HG03159 (cell line): ENCODE measurements around the gene CD79B.
A peak's percentile ranks its signal among the peaks of the same experiment; 100 is the strongest.

Source experiments
- ATAC-seq: cut with Tn5 transposase; IDR thresholded peaks from one replicate; pipeline ENCODE4 v1.9.1; 2021; ENCODE audit warnings: mild to moderate bottlenecking, moderate library complexity; ENCODE audit not compliant: unreplicated experiment

Gene CD79B

DNA sequence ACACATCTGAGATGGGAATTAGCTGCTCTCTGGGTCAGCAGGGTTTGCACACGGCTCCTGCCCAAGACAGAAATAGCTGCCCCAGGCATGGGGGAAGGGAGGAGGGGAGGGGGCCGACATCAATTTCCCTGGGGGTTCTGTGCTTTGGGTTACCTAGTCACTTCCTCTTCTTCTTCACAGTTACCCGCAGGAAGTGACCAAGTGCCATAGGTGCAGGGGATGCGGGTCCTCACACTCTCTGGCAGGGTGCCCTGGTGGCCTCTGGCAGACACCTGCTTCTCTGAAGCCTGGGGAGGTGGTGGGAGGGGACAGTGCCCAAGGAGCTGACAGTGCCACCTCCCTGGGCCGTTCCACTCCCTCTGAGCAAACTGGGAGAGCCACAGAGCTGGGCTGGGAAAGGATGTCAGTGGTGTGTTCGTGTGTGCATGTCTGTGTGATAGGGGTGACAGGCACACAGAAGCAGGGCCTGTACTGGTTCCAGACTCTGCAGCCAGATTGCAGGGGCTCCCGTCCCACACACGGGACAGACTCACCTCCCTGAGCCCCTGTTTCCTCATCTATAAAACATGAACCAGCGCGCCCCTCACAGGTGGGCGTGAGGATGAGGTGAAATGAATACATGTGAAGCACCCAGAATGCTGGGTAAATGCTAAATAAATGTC is 22.4 kb upstream of the CD79B start:
- peak; percentile 67 for ATAC-seq

DNA sequence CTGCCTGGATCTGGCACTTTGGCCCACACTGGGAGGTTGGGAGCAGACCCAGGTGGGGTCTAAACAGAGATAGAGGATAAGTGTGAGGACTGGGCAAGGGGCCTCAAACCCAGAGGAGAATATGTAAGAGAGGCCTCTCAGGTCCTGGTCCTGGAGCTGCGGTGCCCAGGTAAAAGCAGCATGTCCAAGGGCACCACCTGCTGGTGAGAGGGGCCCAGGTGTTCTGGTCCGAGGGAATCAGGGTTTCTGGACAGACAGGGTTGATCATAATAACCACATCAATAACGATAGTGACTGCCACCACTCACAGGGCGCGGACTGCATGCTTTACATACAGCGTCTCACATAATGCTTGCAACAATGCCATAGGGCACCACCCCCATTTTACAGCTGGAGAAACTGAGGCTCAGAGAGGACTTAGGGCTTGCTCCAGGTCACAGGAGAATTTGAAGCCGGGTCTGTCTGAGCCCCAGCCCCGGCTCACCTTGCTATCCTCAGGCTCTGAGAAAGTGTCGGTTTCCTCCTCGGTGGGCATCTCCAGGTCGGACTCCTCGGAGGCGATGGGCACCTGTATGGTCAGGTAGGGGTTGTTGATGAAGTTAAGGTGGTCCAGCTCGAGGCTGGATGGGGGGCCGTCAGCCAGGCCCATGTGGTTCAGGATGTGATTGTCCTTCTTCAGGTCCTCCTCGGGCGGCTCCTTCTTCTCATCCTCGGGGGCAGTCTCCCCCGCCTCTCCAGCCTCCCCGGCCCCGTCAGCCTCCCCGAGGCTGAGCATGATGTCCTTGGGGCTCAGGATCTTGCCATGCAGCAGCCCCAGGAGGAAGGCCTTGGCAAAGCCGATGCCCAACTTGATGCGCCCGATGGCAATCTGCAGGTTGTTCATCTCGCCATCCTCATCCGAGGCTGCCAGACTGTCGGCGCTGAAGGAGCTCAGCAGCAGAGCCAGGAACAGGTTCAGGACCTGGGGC is 19.1 kb upstream of the CD79B start:
- ATAC-seq = no peak

DNA sequence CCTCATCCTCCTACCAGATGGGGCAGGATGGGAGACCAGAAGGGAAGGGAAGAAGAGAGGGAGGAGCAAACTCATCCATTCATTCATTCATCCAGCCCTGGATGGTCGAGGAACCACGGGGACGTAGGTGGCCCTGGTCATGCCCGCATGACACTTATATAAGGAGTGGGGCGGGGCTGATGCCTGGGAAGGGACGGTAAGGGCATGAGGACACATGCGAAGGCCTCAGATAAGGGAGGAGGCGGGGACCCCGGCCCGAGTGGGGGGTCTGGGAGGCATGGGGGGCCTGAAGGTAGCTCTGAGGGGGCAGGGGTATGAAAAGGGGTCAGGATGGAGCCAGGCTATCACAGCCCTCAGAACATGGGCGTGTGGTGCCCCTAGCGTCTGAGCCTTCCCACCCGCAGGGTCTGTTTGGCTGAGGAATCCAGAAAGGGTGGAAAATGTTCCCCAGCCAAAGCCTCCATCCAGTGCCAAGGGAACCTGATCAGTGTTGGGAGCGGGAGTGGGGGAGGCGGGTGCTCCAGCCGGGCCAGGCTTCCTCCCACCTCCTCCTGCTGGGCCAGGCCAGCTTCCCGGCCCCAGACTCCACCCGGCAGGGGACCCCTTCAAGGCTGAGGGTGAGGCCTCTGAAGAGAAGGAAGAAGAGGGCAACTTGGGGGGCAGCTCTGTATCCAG is 17.6 kb upstream of the CD79B start:
- ATAC-seq = no peak

DNA sequence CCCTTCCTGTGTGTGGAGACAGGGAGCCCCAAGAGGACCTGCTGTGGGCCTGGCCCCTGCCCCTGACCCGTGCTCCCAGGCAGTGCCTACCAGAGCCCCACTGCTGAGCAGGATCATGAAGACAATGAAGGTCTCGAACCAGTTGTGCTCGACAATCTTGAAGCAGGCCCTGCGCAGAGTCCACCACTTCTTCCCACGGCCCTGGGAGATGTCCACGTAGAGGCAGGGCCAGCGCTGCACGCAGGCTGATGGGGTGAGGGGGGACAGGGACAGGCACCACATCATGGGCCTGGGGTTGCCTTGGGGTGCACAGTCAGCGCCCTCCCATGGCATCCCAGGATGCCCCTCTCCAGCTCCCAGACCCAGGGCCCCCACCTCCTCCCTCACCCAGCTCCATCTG is 16.4 kb upstream of the CD79B start:
- ATAC-seq = no peak

DNA sequence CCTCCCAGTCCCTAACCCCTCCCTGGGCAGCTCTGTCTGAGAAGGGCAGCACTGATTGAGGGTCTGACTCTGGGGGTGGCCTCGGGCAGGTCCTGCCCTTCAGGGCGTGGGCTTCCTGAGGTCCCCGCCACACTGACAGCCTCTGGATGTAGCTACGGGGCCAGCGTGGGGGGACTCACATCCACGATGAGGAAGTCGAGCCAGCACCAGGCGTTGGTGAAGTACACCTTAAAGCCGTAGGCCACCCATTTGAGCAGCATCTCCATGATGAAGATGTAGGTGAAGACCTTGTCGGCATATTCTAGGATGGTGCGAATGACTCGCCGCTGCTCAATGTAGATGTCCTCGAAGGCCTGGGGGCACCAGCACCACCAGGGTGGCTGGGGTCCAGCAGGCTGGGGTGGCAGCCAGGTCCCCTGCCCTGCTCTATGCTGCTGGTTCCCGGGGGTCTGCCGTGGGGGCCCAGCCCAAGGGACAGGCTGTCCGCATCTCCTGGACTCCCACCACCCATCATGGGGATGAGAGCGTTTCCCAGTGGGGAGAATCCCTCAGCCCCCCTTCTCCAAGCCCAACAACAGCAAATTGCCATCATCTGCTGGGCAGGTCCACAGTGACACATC is 15.7 kb upstream of the CD79B start:
- no peak for ATAC-seq

DNA sequence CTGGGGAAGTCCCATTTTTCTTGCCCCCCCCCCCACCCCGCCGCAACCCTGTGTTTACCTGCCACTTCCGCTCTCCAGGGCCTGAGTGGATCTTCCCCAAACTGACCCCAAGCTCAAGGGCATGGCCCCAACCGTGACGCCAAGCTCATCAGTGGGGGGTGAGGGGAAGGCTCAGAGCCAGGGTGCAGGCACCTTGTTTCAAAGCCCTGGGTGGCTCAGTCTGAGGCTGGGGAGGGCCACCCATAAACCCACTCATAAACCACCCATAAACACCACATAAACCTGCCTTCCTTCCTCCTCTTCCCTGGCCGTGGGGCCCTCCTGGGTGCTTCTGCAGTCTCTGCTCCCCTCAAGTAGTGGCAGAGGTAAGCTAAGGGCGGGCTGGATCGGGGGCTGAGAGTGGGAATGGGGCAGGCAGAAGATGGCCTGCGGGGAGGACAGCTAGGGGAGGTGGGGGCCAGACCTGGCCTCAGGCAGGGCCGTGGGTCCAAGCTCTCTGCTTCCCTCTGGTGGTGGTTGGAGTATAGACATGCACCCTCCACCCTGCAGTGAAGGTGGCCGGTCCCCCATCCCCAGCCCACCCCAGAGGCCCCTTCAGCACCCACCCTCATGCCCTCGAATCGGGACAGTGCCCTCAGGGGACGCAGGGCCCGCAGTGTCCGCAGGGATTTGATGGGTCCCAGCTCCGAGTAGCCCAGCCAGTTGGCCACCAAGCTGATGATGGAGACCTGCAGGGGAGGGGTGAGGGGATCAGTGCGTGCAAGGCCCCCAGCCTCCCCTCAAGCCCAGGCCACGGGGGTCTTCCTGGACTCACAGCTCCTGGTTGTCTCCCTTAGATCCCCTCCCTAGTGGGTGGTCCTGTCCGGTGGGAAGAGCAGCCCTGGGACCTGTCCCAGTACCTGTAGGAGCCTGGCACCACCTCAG is 14.6 kb upstream of the CD79B start:
- ATAC-seq = no peak

DNA sequence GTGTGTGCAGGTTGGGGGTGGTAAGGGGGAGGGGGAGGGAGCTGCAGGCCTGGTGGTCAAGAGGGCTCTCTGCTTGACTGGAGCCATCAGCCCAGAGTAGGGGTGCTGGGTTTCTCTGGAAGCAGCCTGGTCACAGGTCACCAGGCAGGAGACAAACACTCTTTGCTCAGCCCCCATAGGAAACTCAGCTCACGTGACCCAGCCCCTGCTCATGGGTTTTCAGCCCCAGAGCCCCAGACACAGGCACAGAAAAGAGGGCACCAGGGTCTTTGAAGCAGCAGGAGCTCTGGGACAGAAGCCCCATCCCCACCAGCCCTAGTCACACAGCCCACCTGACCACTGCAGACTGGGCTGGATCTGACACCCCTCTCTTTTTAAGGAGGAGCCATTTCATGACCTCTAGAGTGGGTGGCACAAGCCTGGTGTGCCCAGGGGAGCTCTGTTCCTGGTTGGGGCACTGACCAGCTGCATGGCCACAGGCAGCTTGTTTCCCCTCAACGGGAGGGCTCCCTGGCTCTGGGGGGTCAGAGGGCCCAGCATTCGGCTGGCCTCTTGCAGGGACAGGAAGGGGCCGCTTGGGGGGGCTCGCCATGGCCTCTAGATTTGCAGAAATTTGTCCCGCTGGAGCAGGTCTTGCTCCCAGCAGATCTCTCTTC is 13.8 kb upstream of the CD79B start:
- ATAC-seq = peak; percentile 48

DNA sequence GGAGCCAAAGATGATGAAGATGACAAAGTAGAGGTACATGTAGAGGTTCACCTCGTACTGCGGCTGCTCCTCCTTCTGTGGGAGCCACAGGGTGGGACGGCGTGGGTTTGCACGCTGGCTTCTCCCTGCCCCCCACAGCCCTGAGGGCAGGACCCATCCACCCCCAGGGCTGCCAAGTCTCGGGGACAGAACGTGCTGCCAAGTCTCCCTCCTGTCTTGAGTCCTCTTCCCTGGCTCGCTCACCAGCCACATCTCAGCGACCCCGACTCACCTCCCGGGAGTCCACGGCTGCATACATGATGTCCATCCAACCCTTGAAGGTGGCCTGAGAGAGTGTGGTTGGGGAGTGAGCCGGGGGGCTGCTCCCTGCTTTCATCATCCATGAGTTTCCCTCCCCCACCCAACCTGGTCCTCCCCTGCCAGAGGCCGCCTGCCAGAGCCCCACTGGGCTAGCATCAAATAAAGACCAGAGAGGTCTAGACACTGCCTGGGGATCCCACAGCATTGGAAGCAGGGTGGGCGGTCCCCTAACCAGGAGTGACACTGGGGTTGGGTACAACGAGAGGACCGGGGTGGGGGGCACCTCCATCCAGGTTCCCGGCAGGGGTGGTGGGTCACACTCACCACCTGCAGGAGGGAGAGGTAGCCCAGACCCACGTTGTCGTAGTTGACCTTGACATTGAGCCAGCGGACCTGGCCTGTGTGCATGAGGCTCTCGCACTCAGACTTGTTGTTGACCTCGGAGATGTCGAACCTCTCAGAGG is 12.8 kb upstream of the CD79B start:
- ATAC-seq = no peak

DNA sequence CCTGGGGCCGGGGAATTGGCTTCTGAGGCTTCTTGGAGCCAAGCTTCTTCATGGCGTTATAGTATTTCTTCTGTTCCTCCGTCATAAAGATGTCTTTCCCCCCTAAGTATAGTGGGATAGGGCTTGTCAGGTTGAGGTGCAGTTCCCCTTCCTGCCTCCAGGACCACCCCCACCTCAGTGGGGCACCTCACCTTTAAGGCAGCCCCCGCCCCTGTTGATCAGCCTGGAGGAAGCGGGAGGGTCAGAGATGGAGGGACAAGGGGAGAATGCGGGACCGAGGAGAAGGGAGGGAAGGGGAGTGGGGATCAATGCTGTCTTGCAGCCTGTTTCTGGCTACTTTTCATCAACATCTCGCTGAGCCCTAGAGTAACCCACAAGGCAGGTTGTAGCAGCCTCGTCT is 11.6 kb upstream of the CD79B start:
- no peak for ATAC-seq

DNA sequence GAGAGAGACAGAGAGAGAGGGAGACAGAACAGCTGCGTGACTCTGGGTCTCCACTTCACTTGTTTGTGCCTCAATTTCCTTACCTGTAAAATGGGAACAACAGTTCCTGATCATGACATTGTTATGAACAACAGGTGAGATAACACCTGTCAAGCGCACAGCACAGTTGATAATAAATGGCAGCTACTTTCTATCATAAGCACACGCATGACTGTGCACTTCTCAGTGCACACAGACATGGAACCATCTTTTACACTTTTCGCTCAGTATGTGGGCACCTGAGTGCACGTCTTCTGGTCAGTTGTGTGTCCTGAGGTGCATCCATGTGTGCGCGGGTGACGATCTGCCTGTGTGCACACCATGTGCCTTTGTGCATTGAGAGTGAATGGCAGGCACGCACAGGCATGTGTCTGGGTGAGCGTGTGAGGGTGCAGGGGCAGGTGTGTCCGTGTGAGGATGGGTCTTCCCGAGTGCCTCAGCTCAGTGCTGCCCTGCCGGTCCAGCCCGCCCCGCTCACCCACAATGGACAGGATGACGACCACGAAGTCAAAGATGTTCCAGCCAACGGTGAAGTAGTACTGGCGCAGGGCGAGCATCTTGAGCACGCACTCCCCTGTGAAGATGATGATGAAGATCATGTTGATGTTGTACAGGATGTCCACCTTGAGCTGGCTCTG is 10.3 kb upstream of the CD79B start:
- ATAC-seq = no peak

DNA sequence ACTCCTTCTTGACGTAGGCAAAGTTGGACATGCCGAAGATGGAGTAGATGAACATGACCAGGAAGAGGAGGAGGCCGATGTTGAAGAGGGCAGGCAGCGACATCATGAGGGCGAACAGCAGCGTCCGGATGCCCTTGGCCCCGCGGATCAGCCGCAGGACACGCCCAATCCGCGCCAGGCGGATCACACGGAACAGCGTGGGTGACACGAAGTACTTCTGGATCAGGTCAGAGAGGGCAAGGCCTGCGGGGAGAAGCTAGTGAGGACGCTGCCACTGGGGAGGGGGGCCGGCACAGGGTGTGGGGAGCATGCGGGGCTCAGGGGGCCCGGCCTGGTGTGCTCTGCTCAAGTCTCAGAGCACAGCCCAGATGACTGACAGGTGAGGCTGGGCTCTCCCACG is 9.6 kb upstream of the CD79B start:
- ATAC-seq = no peak

DNA sequence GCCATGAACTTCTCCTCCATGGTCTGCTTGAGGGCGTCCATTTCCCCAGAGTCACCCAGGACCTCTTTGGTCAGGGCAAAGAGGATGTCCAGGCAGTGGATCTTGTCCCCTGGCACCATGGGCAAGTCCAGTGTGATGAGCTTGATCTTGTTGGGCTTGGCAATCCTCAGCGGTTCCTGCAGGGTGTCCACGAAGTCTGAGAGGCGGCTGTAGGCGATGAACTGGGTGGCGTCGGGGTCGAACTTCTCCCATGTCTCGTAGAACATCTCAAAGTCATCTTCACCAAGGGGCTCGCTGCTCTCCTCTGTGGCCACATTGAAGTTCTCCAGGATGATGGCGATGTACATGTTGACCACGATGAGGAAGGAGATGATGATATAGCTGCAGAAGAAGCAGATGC is 9.0 kb upstream of the CD79B start:
- ATAC-seq = no peak

DNA sequence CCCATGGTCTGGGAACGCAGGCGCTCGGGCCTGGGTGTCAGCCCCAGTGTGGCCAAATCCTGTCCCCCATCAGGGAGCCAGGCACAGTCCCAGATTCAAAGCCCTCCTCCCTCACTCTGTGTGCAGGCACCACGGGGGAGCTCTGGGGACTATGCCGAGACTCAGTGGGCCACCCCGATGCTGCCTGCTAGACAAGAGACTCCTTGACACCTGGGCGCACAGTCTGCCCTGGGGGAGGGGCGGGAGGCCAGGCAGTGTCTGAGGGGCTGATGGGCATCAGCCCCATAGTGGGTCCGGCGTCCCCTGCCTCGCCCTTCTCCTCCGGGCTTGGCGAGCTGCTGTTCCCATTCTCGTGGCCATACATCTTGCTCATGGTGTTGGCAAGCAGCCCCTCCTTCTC is 8.5 kb upstream of the CD79B start:
- no peak for ATAC-seq

DNA sequence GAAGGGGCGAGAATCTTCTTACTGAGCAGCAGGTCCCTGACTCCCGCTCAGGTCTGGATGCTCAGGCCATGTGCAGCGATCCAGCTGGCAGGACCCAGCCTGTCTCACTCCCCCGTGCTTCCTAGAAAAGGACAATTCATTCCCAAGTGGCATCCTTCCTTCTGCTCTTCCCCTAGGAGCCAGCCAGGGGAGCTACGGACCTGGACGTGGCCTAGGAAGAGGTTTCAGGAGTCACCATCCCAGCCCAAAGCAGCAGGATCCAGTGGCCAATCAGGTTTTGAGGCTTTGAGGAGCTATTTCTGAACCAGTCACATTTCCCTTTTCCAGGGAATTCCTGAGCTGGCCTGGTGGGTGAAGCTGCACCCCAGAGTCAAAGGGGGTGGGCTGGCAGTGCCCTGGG is 7.8 kb upstream of the CD79B start:
- ATAC-seq = no peak

DNA sequence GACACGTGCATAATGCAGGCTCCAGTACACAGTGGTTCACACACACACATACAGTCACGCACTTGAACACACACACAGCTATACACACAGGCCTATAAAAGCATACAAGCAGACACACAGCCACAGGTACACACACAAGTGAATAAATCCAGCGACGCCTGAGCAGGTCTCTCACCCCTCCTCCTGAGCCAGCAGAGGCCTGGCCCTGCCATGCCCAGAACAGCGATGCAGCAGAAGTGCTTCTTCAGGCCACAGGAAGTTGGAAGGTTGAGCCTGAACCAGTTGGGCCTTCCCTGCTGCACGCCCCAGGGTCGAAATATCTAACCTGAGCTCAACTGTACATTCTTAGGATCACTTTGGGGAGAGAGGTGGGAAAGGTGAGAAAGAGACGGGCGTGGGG is 7.3 kb upstream of the CD79B start:
- ATAC-seq = no peak

DNA sequence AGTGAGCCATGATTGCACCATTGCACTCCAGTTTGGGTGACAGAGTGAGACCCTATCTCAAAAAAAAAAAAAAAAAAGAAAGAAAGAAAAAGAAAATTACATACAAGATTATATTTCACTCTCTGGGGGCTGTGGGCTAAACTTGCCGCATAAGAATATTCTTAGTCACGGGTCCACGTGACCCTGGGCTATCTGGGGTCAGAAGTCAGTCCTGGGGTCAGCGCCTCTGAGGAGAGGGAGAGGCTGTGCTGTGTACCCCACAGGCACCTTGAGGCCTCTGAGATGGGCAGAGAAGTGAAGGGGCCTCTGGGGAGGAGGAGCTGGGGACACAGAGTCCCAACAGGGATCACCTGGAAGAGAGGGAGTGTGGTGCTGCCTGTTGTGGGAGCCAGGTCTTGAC is 5.8 kb upstream of the CD79B start:
- no peak for ATAC-seq

DNA sequence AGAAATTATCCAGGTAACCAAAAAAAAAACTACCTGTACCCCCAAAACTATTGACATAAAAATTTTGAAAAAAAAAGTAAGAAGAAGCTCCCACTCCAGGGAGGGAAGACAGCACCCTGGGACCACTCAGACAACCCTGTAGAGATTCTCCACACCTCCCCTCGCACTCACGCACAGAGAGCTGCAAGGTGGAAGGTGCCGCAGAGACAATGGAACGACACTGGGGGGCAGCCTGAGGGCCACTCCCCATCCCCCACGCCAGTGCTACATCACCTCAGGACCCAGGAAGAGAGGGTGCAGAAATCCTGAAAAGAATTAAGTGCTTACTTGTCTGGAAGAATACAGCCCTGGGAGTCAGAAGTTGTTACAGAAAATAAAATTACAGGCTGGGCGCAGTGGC is 5.2 kb upstream of the CD79B start:
- ATAC-seq = no peak
